Right kidney (tissue), 9 donors: Measurements from ENCODE around the gene FNDC11.
"Not testable (repeated sequence)": the region's sequence is repeated elsewhere in the genome, so short reads cannot be mapped to it uniquely, and the experiment has no call there.

ENCODE experiments used
- DNase-seq: peaks from one replicate; pipeline ENCODE4 v3.0.0-alpha.2; 2016
- long read RNA-seq, 8 donors: transcript quantifications; one replicate each; lab custom pipeline, GENCODE V29; 2026

The FNDC11 gene
- long read RNA-seq, donor 1, partial matches to known transcripts = 0 of 1 reads
- long read RNA-seq, donor 1, other reads (novel, unspliced or antisense) = 0 of 1 reads
- long read RNA-seq, donor 2 = 0 reads
- long read RNA-seq, donor 3 = 0 reads
- long read RNA-seq, donor 4, partial matches to known transcripts = 0 of 2 reads
- long read RNA-seq, donor 4, other reads (novel, unspliced or antisense) = 0 of 2 reads
- long read RNA-seq, donor 5 = 0 reads
- long read RNA-seq, donor 6, partial matches to known transcripts = 0 of 2 reads
- long read RNA-seq, donor 6, other reads (novel, unspliced or antisense) = 0 of 2 reads
- long read RNA-seq, donor 7, partial matches to known transcripts = 0 of 2 reads
- long read RNA-seq, donor 7, other reads (novel, unspliced or antisense) = 0 of 2 reads
- long read RNA-seq, donor 8 = 0 reads

DNA sequence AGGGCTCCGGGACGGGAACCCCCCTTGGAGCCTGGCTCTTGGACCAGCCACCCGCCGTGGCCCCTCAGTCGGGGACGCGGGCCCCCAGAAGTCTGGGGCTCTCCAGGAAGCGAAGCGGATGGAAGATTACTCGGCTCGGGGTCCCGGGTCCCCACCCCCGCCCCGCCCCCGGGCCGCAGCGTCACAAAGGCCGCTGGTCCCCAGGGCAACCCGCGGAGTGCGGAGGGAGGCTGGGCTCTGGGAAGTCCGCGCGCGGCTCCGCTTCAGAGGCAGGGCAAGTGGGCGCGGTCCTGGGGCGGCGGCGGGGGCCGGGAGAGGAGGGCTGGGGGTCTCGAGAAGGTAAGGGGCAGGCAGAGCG, at the start of gene FNDC11:
Gene FNDC11 (plus strand): TSS at position 227 of the 358 bp plus-strand sequence. CDS start 1,505 bp downstream, outside the sequence.
- DNase-seq = no peak

DNA sequence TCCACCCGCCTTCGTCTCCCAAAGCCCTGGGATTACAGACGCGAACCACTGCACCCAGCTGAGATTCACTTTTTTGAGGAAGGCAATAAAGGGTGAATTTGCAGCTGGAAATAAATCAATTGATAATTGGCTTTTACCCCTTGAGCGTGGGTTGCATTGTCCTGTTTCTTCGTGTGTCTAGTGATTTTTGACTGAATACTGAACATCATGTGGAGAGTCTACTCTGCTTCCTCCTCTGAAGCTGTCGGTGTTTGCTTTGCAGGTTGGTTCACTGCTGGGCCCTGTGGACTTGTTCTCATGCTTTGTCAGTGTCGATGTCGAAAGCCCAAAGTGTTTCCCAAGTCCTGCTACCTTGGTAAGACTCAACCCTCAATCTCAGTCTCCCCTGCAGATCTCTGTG, 49.3 kb upstream of the FNDC11 start:
- no peak for DNase-seq

DNA sequence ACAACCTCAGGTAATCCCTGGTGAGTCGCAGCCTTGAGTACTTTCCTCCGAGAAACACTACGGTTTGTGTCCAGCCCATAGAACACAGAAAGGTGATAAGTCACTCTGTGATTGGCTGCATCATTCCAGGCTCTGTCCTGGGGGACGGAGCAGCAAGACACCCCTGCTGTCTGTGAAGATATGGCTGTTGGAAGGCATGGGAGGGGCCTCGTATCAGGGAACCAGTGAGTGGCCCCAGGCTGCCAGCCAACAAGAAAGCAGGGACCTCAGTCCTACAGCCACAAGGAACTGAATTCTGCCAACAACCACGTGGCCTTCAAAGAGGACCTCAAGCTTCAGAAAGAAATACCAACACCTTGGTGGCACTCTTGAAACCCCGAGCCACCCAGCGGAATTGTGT, 48.7 kb upstream of the FNDC11 start:
- no peak for DNase-seq

DNA sequence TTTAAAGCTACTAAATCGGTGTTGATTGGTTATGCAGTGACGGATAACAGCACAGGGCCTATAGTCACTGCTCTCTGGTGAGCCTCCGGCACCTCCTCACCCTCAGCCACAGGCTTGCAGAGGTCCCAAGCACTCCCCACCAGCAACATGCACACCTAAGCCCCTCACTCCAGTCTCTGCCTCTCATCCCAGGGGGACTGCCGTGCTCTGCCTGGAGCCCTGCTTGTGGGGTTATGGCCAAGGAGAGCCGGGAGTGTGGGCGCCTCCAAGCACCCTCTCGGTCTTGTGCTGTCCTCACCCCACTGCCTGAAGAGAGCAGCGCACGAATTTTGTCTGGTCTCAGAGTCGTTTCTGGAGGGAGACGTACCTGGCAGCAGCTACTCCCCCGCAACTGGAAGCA, 48.2 kb upstream of the FNDC11 start:
- DNase-seq = no peak

DNA sequence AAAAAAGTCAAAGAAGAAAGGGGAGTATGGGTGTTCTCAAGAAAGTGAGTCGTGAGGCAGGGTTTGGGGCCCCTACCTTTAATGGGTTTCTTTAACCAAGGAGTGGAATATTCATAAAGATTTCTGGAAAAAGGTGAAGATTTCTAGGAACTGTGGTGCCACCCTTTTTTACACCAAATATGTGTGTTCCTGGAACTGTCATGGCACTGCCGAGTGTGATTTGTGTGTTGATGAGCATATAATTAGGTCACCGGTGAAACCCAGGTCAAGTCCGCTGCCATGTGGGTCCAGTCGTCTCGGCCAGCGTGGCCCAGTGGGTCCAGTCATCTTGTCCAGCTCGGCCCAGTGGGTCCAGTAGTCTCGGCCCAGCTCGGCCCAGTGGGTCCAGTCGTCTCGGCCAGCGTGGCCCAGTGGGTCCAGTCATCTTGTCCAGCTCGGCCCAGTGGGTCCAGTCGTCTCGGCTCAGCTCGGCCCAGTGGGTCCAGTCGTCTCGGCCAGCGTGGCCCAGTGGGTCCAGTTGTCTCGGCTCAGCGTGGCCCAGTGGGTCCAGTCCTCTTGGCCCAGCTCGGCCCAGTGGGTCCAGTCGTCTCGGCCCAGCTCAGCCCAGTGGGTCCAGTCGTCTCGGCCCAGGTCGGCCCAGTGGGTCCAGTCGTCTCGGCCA, 46.7 kb upstream of the FNDC11 start:
- no peak for DNase-seq

DNA sequence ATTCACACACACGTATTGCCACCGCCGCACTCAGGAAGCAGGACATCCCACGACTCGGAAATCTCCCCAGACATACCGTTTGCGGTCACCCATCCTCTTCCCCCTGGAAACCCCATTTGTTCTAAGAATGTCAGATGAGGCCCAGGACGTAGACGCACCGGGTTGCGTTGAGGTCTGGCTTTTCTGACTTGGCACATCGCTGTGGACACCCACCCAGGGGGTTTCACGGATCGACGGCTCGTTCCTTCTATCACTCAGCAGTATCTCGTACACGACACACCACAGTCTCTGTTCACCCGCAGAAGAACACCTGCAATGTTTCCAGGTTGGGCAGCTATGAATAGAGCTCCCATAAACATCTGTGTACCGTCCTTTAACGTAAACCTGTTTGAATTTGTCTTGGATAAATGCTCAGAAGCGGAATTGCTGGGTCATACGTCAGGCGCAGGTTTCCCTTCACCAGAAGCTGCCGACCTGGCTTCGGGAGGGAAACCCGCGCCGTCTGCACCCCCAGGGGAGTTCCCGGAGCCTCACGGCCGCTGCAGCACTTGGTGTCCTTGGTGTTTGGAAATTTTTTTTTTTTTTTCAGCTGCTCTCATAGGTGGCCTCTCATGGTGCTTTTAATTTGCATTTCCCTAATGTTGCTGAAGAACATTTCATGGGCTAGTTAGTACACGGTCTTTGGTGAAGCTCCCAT, 45.7 kb upstream of the FNDC11 start:
- DNase-seq = no peak

DNA sequence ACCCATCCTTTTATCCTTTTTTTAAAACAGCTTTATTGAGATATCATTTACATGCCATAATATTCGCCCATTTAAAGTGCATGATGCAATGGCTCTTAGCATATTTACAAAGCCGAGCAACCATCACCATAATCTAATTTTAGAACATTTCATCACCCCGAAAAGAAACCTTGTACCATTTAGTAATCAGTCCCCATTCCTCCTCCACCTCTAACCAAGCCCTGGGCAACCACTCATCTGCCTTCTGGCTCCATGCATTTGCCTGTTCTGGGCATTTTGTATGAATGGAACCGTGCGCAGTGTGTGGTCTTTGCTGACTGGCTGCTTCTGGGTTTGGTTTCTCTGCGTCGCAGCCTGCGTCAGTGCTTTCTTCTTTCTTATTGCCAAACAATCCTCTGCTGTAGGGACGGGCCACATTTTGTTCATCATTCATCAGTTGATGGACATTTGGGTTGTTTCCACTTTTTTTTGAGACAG, 44.8 kb upstream of the FNDC11 start:
- DNase-seq = no peak

DNA sequence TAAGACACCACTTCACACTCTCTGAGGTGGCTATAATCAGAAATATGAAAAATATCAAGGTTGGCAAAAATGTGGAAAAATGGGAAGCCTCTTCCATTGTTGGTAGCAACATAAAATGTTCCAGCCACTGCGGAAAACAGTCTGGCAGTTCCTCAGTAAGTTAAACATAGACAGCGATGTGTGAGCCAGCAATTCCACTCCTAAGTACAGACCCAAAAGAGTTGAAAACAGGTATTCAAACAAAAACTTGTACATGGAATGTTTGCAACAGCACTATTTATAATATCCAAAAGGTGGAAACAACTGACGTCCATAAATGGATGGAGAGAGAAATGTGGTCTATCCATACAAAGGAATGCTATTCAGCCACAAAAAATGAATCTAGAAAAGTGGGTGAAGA, 40.8 kb upstream of the FNDC11 start:
- DNase-seq = no peak

DNA sequence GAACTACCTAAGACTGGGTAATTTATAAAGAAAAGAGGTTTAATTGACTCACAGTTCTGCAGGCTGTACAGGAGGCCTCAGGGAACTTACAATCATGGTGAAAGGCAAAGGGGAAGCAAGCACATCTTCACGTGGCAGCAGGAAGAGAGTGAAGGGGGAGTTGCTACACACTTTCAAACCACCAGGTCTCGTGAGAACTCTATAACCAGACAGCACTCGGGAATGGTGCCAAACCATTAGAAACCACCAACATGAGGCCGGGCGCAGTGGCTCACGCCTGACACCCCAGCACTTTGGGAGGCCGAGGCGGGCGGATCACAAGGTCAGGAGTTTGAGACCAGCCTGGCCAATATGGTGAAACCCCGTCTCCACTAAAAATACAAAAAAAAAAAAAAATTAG, 39.4 kb upstream of the FNDC11 start:
- not testable (repeated sequence) for DNase-seq

DNA sequence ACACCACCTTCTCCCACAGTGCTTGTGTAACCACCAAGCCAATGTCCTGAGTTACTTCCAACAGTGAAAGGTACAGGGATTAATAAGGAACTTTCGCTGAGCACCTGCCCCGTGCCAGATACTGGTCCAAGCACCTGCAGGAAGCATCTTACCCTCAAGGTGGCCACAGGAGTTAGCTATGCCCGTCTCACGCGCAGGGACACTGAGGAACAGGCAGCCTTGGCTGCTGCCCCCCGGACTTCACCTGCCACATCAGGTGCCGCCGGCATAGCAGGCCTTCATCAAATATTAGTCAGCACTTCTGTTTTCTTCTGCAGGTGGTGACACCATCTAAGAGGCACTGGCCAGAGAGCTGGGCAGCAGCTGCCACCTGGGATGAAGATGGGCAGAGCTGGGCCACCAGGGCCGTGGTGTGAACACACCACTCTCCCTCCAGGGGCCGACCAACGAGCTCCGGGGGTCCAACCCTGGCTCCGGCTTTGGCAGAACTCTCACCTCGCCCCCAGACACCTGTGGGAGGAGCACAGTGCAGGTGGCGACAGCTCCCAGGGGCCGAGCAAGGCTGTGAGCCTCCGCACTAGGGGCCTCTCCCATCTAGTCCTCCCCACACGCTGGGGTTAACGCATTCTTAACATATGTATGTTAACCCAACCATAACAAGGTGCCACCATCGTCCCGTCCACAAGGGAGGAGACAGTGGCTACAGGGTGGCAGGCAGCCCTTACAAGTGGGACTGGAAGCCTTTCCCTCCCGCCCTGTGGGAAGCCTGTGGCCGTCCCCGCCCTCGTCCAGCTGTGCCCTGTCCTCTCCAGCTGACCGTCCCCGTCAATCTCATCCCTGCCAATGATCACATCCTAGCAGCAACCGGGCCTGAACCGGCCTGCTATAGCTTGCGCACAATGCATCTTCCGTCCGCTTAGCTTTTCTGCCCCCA, 36.3 kb upstream of the FNDC11 start:
- peak; percentile 1 for DNase-seq

DNA sequence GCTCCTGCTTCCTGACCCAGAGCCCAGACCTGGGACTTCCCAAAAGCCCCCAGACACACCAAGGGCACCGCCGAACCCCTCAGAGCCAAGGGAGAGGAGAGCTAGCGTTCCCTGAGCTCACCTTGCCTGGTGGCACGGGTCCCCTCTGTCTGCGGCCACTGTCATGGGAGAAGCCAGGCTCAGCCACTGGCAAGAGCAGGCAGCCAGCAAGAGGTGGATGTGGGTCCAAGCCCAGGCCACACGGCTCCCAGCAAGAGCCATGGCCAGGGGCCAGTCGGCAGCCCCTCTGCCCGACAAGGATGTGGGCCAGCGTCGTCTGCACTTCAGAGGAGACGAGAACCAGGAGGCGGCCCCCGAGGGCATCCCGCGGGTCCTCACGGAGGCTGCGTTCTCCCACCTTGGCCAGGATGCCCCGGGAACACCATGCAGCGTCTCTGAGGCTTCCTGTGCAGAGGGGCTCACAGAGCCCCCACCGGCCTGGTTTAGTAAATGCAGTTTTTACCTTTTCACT, 35.6 kb upstream of the FNDC11 start:
- DNase-seq = no peak

DNA sequence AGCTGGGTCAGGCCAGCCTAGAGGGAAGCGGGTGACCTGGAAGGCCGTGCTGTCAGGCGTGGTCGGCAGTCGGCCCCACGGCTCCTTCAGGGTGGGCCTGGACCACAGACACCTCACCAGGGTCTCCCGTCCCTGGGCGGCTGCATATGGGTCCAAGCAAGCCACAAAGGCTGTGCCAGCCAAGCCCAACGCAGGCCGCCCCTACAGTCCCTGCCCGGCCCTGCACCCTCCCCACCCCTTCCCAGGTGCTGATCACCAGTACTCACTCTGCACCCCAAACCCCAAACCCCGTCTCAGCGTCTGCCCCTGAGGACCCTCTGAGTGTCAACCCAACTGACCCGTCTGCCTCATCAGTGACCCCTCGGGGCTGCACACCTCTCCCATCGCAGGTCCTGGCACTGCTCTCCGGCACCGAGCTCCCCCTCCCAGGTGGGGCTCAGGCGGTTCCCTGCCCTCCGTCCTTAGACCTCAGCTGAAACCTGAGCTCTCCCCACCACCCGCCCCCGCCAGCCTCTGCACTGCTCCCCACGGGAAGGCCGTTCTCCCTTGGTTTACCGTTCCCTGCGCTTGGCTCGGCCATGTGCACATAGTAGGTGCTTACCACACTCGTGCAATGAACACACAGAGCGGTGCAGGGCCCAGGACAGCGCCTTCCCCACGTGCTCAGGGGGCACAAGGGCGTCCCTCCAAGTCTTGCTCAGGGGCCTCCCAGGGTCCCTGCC, 34.9 kb upstream of the FNDC11 start:
- DNase-seq = peak; percentile 51

GRCh38 chr20:63519668-63520503, 34.1 kb upstream of the FNDC11 start:
- peak; percentile 93 for DNase-seq

GRCh38 chr20:63520504-63520933, 33.4 kb upstream of the FNDC11 start, which contains the start of gene PPDPF:
PPDPF (plus strand) TSS chr20:63520765; CDS start chr20:63521309, 544 bp downstream.
- DNase-seq = peak; percentile 87

DNA sequence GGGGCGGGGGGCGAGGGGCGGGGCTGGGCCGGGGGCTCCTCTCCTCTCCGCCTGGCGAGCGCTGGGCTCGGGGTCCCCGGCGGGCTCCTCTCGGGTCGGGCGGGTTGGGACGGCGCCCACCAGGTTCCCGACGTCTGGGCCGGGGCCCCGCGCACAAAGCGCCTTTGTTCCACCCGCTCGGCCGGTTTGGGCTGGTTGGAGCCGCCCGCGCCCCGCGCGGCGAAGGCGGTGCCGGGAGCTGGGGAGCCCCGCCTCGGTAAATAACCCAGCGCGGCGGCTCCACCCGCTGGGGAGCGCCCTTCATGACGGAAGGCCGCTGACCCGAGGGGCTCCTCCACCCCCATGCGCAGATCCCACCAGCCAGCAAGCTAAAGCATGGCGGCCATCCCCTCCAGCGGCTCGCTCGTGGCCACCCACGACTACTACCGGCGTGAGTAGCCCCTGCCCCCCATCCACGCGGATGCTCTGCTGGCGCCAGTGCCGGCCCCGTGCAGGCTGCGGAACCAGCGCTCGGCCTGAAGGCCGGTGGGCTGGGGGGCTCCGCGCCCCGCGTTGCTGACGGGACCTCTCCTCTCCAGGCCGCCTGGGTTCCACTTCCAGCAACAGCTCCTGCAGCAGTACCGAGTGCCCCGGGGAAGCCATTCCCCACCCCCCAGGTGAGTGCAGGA, 32.9 kb upstream of the FNDC11 start:
- DNase-seq = peak; percentile 83

DNA sequence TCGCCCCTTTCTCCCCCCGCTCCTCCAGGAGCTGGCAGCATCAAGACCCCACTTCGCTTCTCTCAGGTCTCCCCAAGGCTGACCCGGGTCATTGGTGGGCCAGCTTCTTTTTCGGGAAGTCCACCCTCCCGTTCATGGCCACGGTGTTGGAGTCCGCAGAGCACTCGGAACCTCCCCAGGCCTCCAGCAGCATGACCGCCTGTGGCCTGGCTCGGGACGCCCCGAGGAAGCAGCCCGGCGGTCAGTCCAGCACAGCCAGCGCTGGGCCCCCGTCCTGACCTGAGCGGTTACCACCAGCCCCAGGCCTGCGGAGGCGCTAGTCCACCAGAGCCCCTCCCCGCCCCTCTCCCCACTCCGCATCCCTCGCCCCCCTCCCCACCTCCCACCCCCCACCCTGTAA, 32.4 kb upstream of the FNDC11 start:
- DNase-seq = no peak

GRCh38 chr20:63522091-63522868, 31.7 kb upstream of the FNDC11 start:
- DNase-seq = no peak

DNA sequence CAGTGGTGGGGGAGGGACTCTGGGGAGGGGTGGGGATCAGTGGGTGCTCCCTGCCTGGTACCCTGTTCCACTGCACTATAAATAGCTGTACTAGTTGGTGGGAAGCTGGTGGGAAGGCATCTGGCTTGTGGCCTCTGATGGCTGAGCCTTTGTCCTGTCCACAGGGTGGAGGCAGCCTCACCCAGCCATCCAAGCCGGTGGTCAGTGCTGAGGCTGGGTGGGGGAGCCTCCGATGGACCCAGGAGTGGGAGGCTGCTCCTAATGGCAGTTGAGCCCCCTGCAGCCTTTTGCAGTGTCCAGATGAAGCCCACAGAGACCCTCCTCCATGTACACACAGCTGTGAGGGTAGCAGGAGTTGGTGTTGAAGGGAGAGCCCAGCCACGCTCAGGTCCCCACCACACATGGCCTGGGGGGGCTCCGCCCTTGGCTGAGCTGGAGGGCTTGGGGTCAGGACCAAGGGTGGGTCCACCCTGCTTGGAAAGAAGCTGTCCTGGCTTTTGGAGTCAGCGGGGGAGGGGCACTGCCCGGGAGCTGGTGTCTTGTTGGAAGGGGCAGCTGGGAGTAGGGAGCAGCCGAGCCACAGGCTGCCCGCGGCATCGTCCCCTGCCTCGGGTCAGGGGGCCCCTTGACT, 30.9 kb upstream of the FNDC11 start:
- no peak for DNase-seq
